GM21737 (cell line): ENCODE measurements around the gene VPS13C.

Experiments
- ATAC-seq: cut with Tn5 transposase; IDR thresholded peaks from one replicate; pipeline ENCODE4 v1.9.1; 2021; ENCODE audit warnings: mild to moderate bottlenecking, moderate library complexity; ENCODE audit not compliant: unreplicated experiment

VPS13C gene

DNA sequence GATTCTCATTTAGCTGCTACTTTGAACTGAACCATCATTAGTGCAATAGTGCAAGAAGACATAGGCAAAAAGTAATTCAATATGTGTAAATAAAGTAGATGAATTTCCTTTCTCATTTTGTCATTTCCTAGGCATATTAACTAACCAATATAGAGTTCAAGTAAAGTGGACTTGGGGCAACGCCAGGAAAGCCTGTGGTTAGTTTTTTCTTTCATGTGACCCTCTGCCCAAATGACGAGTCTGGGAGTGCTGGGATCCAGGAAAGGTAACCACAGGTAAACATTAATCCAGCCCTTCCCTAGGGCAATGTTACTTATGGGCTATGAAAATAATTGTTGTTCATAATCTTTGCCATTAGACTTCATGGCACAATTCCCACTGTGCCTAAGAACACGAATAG is 181.0 kb downstream of the VPS13C start:
- ATAC-seq = no peak

DNA sequence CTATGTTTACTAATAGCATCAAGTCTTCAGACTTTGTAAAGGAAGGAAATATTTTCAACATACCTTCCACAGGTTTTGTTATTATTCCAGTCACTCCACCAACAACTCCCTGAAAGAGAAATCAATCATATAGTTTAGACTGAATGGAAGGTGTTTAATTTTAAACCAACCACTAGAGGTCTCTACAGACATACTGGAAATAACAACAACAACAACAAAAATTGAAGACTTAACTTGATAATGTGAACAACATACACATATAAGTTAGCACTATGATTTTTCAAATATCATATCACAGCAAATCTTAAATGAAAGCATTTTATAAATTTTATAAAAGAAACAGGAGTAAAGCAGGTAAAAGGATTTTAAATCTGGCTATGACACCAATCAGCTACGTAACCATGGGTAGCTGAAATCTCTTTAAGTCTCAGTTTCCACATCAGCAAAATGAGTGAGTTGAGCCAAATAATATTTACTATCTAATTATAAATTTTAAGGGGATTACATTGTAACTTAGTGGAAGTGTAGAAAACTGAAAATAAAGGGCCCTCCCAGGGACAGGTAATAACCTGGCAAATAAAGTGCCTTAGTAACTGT is 188.2 kb downstream of the VPS13C start:
- no peak for ATAC-seq

DNA sequence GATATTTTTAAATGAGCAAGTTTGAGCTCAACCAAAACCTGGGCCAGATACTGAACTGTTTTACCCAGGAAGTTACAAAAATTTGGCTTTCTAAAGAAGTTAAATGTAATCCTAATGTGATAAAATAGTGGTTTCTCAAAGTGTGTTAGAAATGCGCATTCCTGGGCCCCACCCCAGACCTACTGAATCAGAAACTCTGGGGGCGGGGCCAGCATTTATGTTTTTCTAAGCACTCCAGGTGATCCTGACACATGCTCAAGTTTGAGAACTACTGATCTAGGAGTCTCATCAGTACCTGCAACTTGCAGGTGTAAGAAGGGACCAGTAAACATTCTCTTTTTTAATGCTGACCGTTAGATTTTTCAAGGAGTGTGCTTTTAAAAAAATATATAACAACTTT is 190.6 kb downstream of the VPS13C start:
- no peak for ATAC-seq

DNA sequence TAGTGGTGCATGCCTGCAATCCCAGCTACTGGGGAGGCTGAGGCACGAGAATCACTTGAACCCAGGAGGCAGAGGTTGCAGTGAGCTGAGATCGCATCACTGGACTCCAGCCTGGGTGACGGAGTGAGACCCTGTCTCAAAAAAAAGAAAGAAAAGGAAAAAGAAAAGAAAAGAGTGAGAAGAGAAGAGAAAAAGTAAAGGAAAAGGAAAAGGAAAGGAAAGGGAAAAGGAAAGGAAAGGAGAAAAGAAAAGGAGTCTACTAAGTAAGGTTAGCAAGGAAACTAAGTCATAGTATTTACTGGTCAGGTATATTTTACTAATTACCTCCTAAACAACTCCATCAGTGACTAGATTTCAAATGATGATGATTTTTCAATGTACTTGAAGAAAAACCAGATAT is 198.3 kb downstream of the VPS13C start:
- ATAC-seq = no peak

DNA sequence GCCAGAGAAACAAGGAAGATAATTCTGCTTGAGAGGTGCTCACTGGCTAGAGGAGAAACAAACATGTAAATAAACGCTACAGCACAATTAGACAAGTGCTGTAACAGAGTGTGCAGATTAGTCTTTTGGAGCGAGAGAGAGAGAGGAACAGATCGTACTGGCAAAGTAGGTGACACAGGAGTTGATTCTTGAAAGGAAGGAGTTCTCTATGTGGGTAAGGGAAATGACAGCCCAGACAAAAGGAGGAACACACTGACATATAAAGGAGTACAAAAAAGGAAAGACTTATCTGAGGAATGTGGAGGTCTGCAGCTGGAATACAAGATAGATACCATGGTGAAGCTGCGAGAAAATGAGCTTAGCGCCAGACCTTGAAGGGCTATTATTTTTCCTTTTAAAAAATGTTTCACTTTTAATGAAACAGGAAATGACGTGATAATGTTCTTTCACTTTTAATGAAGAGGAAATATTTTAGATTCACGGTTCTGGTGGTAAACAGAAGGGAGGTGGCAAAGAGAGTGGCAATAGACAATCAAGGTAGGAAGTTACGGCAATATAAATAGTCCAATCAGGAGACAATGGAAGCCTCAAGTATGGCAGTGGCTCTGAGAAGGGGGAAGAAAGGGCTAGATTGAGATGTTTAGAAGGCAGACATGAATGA is 202.9 kb downstream of the VPS13C start:
- no peak for ATAC-seq

DNA sequence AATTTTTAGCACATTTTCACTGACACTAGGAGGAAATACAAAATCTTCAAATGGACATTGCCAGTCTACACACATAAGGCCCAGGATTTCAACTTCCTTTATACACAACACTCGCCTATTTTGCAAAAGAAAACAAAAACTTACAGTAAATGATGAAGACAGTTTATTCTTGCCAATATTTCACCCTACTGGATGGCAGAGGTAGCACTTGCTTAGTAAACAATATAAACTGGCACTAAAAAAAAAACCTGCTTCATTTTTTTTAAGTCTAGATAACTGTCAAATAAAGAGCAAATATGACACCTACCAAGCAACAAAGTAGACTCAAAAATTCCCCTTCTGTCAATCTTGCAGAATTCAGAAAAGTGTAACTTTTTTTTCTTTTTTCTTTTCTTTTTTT is 204.0 kb downstream of the VPS13C start:
- no peak for ATAC-seq

DNA sequence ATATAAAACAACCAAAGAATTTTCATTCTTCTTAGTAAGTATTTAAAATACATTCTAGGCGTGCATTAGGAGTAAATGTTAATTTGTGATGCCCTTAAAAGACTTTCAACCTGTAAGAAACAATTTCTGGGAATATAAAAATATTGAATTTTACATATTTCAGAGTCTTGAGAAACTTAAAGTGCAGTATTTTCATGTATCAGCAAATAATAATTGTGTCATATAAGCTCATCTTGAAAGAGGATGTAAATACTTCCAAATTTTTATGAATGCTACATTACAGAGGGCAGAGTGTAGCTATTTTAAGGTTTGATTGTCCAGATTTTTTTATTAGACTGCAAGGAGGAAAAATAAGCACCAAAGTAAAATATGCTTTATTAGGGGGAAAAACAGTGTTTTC is 207.1 kb downstream of the VPS13C start:
- no peak for ATAC-seq

DNA sequence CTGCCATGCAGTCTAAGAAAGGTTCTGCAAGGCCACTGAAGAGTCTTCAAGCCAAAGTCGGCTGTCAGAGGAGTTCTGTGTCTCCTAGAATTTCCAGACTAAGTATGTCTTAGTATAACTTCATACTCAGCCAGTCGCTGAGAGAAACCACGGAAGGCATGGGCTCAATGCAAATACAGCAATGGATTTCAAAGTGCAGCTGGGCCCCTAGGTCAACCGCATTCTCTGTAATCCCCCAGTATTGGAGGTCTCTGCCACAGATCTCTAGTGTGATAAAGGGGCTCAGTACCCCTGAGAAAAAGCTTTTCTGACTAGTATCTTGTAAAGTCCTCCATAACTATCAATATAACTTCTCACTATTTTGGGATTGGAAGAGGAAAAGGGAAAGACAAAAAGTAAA is 208.3 kb downstream of the VPS13C start:
- ATAC-seq = no peak

DNA sequence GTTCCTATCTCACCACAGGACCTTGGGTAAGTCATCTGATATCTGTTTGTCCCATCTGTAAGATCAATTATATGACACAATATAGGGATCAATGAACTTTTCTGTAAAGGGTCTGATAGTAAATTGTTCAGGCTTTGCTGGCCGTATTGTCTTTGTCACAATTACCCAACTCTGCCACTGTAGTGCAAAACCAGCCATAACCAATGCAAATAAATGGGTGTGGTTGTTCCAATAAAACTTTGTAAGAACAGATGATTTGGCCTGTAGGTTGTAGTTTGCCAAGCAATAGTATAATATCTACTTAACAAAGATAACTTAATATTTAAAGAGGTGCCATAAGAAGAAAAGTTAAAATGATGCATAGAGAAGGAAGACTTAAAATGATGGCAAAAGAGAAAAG is 210.8 kb downstream of the VPS13C start:
- ATAC-seq = no peak

DNA sequence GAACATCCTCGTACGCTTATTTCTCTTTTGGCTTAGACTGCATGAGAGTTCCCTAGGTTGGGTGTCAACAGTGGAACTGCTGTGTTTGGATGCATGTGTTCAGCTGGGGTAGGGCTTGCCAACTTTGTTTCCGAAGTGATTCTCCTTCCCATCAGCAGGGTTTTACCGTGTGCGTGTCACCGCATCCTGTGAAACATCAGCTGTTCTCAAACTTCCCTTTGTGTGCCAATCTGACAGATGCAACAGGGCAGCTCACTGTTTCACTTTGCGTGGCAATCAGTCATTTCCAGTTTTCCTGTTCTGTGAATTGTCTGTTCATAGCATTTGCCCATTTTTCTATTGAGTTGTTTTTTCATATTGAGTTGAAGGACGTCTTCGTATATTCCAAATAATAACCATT is 218.8 kb downstream of the VPS13C start:
- ATAC-seq = no peak

DNA sequence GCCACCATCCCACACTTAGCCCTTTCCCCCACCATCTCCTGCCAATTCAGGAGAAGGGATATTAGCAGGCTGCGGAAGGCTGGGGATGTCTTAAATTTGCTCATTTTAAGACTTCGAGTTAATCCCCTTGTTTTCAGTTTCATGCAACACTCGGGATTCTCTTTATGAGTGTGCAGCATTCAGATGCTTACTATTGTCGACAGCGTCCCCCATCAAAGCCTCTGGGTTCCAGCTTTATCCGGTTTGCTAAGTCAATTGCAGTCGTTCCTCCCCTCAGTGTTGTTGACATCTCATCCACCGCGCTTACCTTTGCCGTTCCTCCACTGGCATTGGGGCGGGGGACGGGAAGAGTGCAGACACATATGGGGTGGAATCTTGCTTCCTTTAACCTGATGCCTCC is 220.2 kb downstream of the VPS13C start:
- no peak for ATAC-seq

DNA sequence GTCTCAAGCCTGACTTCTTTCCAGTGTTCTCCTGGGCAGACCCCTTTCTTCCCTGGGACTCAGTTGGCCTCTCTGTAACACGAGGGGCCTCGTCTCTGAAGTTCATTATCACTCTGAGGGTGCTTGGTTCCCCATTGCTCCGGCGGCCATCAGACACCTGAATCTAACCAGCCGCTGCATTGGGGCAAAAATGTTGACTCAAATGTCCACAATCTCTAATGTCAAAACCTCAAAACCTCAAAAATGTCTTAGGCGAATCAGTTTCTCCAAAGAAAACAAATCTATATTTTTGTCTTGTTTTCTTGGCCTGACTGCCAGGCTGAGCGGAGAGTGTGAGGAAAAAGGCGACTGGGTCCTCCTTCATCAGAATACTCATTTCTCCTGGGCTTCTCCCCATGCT is 220.7 kb downstream of the VPS13C start:
- no peak for ATAC-seq

DNA sequence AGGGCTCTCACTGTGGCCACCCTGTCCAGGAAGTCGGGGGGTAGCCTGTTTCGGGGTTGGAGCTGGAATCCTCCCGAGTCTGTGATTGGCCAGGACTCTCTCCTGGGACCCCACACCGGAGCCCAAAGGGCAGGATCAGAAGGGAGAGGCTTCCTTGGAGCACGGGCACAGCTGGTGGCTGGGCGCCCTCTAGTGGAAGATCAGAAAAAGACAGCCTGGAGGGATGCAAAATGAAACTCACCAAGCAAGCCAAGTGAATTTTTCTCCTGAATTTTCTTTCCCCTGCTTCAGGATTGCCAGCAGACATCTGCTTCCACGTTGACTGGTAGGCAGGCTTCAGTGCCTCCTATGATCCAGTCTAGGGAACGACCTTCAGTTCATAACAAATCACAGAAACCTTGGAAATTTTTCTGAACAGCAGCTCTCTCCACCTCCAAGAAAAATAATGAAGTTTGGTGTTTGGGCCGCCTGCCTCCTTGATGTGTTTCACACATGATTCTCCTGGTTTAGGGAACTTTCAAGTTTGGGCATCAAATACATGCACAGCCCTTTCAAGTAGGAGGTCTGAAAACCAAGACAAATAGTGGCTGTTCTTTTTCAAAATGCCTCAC is 224.6 kb downstream of the VPS13C start:
- no peak for ATAC-seq

DNA sequence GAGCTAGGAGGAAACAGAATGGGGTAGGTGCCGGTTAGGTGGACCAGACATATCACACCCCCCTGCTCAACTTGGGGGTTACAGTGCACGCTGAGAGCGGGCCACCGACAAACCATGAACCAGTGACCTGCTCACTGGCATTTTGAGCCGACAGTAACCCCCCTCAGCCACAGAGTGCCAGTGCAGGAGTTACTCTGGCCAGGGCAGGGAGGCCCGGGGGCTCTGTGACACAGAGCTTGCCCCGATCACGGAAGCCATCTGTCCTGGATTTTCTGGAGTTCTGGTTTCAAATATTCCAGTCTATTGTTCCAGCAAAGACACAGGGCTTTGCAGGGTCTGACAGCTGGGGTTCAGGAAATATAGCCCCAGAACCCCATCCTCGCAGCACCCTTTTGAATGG is 225.2 kb downstream of the VPS13C start:
- ATAC-seq = no peak

DNA sequence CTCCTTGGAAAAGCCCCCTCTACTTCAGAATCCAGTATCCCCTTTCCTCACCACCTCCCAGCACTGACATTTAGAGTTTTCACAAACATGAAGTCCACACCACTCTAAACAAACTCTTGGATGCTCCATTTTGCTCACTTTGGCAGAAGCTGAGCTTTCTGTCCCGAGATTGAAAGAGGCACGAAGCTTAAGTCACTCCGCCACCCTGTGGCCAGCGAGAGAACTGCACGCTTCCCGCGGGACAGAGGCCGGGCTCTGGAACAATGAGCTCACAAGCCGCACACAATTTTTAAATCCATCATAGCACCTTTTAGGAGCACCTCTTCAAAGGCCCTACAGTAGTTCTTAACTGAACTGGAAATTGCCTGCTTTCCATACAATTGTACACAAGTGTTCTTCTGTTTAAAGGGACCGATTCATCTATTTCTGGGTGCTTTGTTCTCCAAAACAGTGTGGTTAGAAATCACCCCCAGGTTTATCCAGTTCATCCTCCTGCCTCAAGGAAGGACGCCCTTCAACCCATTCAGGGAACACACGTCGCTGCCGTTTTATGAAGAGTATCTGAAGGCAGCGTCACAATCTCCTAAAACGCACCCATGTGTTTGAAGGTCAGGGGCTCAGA is 226.1 kb downstream of the VPS13C start:
- no peak for ATAC-seq

DNA sequence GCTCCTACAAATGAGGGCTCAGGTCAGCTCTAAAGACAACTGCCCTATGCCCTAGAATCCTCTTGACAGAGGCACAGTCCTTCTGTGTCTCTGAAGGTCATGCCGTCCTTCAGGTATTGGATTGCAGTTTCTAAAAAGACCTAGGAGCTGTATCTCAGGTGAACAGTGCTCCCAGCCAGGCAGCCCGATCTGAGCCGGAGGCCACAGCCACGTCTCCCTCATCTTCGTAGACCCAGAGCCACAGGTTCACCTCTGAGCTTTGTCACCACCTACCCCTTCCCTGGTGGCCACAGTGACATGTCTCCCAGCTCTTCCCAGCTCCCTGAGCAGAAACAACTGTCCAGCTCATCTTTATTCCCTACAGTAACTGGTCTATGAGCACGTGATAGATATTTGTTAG is 228.0 kb downstream of the VPS13C start:
- ATAC-seq = no peak

DNA sequence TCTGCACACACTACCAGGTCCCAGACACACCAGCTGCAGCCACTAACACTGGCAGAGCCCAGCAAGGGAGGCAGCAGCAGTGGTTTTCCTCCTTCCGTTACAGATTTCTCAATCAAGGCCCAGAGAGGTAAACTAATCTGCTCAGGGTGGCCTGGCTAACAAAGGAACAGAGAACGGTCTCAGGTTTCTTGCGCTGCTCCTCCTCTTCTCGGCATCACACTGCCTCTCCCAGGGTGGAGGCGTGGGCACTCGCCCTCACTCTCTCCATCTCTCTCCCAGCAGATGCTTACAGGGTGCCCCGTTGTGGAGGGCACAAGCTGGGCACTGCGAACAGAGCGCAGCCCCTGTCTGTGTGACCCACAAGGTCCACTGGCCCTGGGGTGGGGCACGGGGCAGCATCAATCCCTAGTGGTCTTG is 228.7 kb downstream of the VPS13C start:
- no peak for ATAC-seq

DNA sequence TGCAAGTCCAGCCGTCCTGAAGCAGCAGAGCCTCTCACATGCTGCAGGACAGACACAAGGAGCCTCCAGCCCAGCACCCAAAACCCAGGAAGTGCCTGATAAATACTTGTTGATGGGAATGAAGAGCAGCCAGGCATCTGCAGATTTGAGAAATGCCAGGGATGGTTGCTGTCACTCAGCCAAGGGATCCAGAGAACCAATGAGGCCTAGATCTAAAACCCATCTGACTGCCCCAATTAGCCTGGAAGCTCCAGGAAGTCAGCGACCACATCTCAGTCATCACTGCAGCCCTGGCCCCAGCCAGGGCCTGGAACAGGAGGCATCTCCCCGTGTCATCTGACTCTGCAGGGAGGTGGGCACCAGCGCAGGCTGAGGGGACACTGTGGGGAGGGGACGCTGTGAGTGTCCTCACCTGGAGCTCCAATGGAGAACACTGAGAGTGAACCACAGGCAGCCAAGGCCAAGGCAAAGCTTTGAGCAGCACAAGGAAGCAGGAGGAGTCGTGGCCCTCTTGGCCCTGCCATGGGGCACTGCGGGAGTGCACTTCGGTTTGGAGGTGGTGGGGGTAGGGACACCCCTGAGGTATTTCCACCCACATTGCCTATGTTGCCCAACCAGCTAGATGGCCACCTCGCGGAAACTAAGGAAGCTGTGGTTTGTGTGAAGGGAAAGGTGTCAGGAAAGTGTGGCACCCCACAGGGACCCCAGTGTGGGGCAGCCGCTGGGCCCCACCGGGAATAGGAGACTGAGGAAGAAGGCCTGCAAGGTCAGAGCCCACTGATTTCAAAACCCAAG is 229.5 kb downstream of the VPS13C start:
- ATAC-seq = no peak

DNA sequence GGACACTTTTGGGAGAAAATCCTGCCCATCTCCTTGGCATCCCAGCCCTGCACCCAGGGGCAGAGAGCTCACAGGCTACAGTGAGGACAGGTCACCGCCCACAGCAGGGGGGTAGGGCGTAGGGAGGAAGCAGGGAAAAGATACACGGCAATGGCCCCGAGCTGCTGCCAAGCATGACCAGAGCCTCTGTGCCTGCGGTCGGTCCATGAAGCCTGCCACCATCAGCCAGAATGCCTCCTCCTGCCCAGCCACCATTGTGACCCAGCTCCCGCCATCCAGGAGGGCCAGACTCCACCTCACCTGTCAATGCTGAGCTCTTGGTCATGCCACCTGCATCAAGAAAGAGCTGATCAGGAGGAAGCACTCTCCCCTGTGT is 230.7 kb downstream of the VPS13C start:
- ATAC-seq = no peak

DNA sequence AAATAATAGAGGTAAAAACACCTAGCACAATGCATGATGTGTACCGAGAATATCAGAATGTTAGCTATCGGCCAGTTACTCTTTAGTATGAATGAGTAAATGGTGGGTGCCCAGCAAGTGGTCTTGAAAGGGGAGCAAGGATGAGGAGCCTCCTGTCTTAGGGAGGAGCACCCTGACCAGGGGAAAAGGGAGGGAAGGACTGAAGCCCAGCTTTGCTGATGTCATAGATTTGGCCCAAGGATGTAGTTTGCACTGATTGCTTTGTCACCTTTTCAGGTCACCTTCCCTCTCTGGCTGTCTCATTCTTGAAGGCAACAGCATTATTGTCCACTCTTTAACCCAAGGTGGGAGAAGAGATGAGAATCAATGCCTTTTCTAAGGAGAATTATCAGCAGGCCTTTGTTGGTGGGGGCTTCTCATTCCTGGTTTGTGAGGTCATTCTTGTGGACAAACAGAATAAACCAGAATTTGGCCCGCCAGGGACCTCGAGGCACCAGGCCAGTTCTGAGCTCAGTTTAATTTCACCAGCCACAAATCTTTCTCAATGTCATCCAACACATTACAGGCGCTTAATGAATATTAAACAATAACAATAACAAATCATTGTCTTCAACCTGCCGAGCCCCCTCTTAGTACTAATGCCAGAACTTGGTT is 231.3 kb downstream of the VPS13C start:
- ATAC-seq = no peak

DNA sequence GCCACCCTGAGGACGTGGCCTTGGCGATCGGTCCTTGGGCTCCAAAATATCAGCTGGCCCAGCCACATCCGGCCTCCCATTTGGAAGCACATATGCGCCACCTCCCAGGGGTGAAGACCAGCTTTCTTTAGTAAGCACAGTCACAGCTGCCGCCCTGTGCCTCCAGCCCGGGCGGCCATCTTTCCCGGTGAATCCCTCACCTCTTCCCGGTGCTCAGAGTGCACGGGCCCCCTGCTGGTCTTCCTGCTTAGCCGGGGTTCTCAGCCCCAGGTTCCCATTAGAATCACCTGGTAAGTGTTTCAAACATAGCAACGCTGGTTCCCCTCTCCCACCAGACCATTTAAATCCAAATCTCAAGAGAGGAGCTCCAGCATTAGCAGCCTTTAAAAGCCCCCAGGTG is 232.2 kb downstream of the VPS13C start:
- ATAC-seq = no peak
